ENCODE data around the gene PIK3AP1.

- TF ChIP-seq, protein P1, sequence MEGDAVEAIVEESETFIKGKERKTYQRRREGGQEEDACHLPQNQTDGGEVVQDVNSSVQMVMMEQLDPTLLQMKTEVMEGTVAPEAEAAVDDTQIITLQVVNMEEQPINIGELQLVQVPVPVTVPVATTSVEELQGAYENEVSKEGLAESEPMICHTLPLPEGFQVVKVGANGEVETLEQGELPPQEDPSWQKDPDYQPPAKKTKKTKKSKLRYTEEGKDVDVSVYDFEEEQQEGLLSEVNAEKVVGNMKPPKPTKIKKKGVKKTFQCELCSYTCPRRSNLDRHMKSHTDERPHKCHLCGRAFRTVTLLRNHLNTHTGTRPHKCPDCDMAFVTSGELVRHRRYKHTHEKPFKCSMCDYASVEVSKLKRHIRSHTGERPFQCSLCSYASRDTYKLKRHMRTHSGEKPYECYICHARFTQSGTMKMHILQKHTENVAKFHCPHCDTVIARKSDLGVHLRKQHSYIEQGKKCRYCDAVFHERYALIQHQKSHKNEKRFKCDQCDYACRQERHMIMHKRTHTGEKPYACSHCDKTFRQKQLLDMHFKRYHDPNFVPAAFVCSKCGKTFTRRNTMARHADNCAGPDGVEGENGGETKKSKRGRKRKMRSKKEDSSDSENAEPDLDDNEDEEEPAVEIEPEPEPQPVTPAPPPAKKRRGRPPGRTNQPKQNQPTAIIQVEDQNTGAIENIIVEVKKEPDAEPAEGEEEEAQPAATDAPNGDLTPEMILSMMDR (IDR thresholded peaks at IDR 0.05; ENCODE audit: low read length), result no peak
- TF ChIP-seq EZH2 (optimal IDR thresholded peaks at IDR 0.05; ENCODE audit: low read depth, low read length), result no peak
These were observed 15.8 kb downstream of the PIK3AP1 start for GRCh38 chr10:96704563-96704962.
